GM12801 (cell line): ENCODE measurements around the gene RANBP3.

ENCODE experiments used
- CTCF ChIP-seq: IDR thresholded peaks from one replicate; pipeline ENCODE4 v1.5.1; 2011; ENCODE audit warnings: control low read depth; ENCODE audit not compliant: insufficient read length; ENCODE audit errors: extremely low read depth

RANBP3 gene

DNA sequence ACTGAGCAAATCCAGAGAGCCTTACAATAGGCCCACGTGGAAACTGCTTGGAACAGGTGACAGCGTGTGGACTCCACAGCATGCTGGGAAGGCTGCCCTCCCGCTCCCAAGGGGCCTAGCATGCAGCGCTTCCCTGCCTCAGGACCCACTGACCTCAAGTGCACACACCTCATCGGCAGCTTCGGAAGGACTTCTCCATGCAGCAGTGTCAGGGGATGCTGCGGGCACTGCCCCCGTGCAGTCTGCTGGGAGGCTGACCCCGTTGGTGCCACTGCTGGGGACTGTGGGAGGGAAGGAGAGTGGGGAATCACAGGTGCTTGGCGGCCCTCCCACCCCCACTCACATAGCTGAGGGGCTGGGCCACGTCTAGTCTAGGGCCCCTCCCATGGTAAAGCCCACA is 46.7 kb downstream of the RANBP3 start:
- TF ChIP-seq CTCF: no peak

GRCh38 chr19:5929625-5930024 is 48.3 kb downstream of the RANBP3 start:
- no peak for TF ChIP-seq CTCF

GRCh38 chr19:5929179-5929578 is 48.8 kb downstream of the RANBP3 start:
- TF ChIP-seq CTCF: no peak

DNA sequence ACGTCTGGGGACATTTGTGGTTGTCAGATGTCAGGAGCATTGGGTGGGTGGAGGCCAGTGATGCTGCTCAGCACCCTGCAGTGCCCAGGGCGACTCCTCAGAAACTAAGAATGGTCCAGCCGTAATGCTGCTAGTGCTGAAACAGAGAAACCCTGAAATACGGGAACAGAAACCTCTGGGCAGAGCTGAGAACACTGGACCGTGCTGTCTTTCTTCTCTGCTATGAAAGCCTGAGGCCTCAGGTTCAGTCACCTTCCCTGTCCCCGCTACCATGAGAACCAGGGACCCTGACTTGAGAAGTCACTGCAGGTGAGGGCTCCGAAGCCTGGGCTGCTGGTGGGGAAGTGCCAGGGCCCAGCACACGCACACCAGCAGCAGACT is 50.5 kb downstream of the RANBP3 start:
- TF ChIP-seq CTCF: no peak

DNA sequence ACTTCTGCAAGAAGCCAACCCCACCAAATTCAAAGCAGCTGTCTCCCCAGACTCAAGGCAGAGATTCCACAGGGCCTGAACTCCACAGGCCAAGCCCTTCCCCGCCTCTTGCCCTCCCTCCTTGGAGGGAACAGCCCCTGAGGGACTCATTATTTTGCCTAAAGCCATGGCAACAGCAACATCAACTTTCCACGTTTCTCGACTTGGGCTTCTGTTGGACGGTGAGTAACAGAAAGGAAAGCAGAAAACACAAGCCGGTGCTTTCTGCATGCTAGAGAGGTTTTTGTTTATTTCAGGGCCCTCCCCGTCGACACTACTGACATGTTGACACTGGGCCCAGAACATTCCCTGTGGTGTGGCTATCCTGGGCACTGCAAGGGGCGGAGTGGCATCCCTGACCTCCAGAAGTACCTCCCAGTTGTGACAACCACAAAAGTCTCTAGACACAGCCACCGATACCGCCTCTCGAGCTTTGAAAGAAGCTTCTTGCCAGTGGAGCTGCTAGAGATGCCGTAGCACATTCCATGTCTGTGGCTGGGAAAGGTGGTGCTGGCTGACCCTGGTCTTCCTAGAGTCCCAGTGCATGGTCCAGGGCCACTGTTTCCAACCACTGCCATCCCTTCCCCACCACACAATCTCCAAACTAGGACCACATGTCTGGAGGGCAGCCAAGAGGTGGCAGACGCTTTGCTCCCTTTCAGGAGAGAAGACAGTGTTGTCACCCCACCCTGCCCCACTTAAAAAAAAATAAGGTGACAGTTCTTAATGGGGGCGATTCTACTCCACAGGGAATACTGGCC is 51.1 kb downstream of the RANBP3 start:
- no peak for TF ChIP-seq CTCF

- TF ChIP-seq CTCF: no peak
These were observed 52.0 kb downstream of the RANBP3 start for GRCh38 chr19:5925830-5926427.

DNA sequence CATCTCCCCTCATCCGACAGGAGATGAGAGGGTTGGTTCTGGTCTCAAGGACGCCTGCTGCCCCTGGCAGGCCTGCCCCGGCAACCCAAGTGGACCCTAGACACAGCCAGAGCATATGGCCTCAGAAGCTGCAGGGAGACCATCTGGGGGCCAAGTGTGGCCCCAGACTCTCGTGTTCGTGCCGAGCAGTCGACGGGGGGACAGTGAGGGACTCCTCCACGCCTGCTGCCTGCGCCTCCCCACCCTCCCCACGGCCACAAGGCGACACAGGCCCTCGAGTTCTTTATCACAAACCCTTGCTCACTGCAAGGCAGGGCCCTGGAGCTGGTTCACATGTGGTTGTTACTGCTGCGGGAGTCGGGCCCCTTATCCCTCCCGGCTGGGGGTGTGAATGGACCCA is 54.6 kb downstream of the RANBP3 start:
- no peak for TF ChIP-seq CTCF
